HCT116 (cell line): ENCODE measurements around the gene GALE. TPM values are rescaled to one million over a fixed set of nuclear protein-coding genes. Genes with fewer than 3 reads are reported as not detected.

Experiments
- ATAC-seq: fragments of 200-7000 bp; cut with Tn5 transposase; 2 replicates; pipeline ENCODE4 v1.9.1; 2020; ENCODE audit warnings: mild to moderate bottlenecking, moderate library complexity
- BruUV-seq: library from RNA; stranded (reverse); fragments of 400-500 nt; replicated peaks from 2 replicates; lab custom pipeline; 2021; lab: Mats Ljungman, UMichigan
- CTCF ChIA-PET: fragments of 300-600 bp; sonication (Branson Sonifier 250); formaldehyde crosslinking; loops from one replicate; lab custom pipeline; 2021; ENCODE audit warnings: antibody characterized with exemption; lab: Charles Lee
- POLR2A ChIA-PET: fragments of 300-600, 350-600 bp; sonication (Branson Sonifier 250); formaldehyde crosslinking; loops from one replicate; lab custom pipeline; 2021; ENCODE audit warnings: antibody characterized with exemption; lab: Charles Lee
- RAD21 ChIA-PET, 2 experiments: fragments of 300-600 bp; sonication (Branson Sonifier 250); formaldehyde crosslinking; loops; one replicate each; lab custom pipeline; 2023; ENCODE audit warnings: low total read pairs in 2 of 2; ENCODE audit not compliant: uncharacterized antibody in 2 of 2, unreplicated experiment in 2 of 2, low non-redundant PET in 1 of 2; lab: Charles Lee
- DNase-seq: peaks from one replicate; pipeline ENCODE4 v3.0.0-alpha.2; 2010; ENCODE audit warnings: low read depth, low spot score
- H2AFZ ChIP-seq: fragments of 200-600 bp; shearing (Covaris generic), sonication (generic); 2 replicates; pipeline ENCODE4 v1.6.1; 2017; ENCODE audit warnings: low read depth, mixed run types, mixed read lengths, antibody characterized with exemption, low read length; ENCODE audit not compliant: poor library complexity, severe bottlenecking
- H3K27ac ChIP-seq: 2 replicates; pipeline ENCODE4 v1.5.1; 2012; ENCODE audit warnings: low read depth, low read length
- H3K27me3 ChIP-seq: fragments of 200-600 bp; sonication (generic); 2 replicates; pipeline ENCODE4 v1.6.1; 2016; ENCODE audit warnings: mixed run types, low read length, mixed read lengths; ENCODE audit not compliant: insufficient read depth
- H3K36me3 ChIP-seq, 2 experiments: fragments of 200-500 bp in 1 of 2; fragments of 200-600 bp in 1 of 2; sonication (Bioruptor generic) in 1 of 2; sonication (generic) in 1 of 2; 2 replicates each; pipeline versions ENCODE4 v1.5.1 to v1.6.1; 2014 to 2016; ENCODE audit warnings: low read length in 2 of 2, inconsistent platforms in 1 of 2, mixed read lengths in 1 of 2, mixed run types in 1 of 2; ENCODE audit not compliant: insufficient read depth in 2 of 2, control insufficient read depth in 1 of 2
- H3K4me1 ChIP-seq, 2 experiments: fragments of 200-600 bp in 1 of 2; sonication (generic) in 1 of 2; 2 replicates each; pipeline versions ENCODE4 v1.5.1 to v1.6.1; 2012 to 2017; ENCODE audit warnings: low read length in 2 of 2, inconsistent platforms in 1 of 2, mild to moderate bottlenecking in 1 of 2, mixed read lengths in 1 of 2, mixed run types in 1 of 2, moderate library complexity in 1 of 2; ENCODE audit not compliant: insufficient read depth in 2 of 2, control insufficient read depth in 1 of 2
- H3K4me2 ChIP-seq: fragments of 200-600 bp; sonication (generic); 2 replicates; pipeline ENCODE4 v1.6.1; 2017; ENCODE audit warnings: mixed run types, low read length, mixed read lengths
- H3K4me3 ChIP-seq, 2 experiments: fragments of 200-600 bp in 1 of 2; sonication (generic) in 1 of 2; replicated peaks in 1 of 2; 2 replicates each; pipeline ENCODE4 v1.5.1; 2011 to 2016; ENCODE audit warnings: low read length in 2 of 2, control low read depth in 1 of 2, low read depth in 1 of 2, mild to moderate bottlenecking in 1 of 2, mixed read lengths in 1 of 2, mixed run types in 1 of 2
- H3K79me2 ChIP-seq: fragments of 200-600 bp; sonication (generic); 2 replicates; pipeline ENCODE4 v1.6.1; 2017; ENCODE audit warnings: mild to moderate bottlenecking, mixed run types, low read length, moderate library complexity, mixed read lengths; ENCODE audit not compliant: insufficient read depth
- H3K9ac ChIP-seq: fragments of 200-600 bp; sonication (generic); 2 replicates; pipeline ENCODE4 v1.6.1; 2016; ENCODE audit warnings: low read length, mixed read lengths
- H3K9me2 ChIP-seq: fragments of 200-600 bp; sonication (generic), shearing (Covaris generic); 2 replicates; pipeline ENCODE4 v1.6.1; 2017; ENCODE audit warnings: mixed run types, mild to moderate bottlenecking, moderate library complexity; ENCODE audit not compliant: insufficient read depth
- H3K9me3 ChIP-seq, 2 experiments: fragments of 200-500 bp in 1 of 2; fragments of 200-600 bp in 1 of 2; sonication (Bioruptor generic) in 1 of 2; sonication (generic) in 1 of 2; 2 replicates each; pipeline ENCODE4 v1.6.1; 2014 to 2017; ENCODE audit warnings: low read length in 2 of 2, mixed read lengths in 2 of 2, inconsistent platforms in 1 of 2, low read depth in 1 of 2, mild to moderate bottlenecking in 1 of 2, mixed run types in 1 of 2, moderate library complexity in 1 of 2; ENCODE audit not compliant: control insufficient read depth in 1 of 2, insufficient read depth in 1 of 2
- H4K20me1 ChIP-seq: fragments of 200-600 bp; sonication (generic), shearing (Covaris generic); 2 replicates; pipeline ENCODE4 v1.6.1; 2017; ENCODE audit warnings: mixed run types, mild to moderate bottlenecking, moderate library complexity; ENCODE audit not compliant: insufficient read depth
- EZH2 ChIP-seq: fragments of 200-600 bp; sonication (generic); IDR thresholded peaks from 2 replicates; pipeline ENCODE4 v1.6.1; 2017; ENCODE audit warnings: antibody characterized with exemption, mixed run types
- EZH2phosphoT487 ChIP-seq: fragments of 200-600 bp; IDR thresholded peaks from 2 replicates; pipeline ENCODE4 v1.6.1; 2018; ENCODE audit warnings: antibody characterized with exemption, borderline replicate concordance
- MAX ChIP-seq: IDR thresholded peaks from 2 replicates; pipeline ENCODE4 v1.6.1; 2012
- SRF ChIP-seq: IDR thresholded peaks from 2 replicates; pipeline ENCODE4 v1.6.1; 2012; ENCODE audit warnings: low read depth
- TCF7L2 ChIP-seq: IDR thresholded peaks from 2 replicates; pipeline ENCODE4 v1.7.0; 2011; ENCODE audit warnings: borderline replicate concordance, inconsistent platforms; ENCODE audit not compliant: insufficient read depth, insufficient read length; ENCODE audit errors: extremely low read depth
- ZBTB33 ChIP-seq: IDR thresholded peaks from 2 replicates; pipeline ENCODE4 v1.6.1; 2011; ENCODE audit warnings: mild to moderate bottlenecking, low read length, moderate library complexity; ENCODE audit not compliant: insufficient replicate concordance; ENCODE audit errors: extremely low read depth
- intact Hi-C: fragments of 100-400 bp; cut with micrococcal nuclease; formaldehyde crosslinking; loops from 2 replicates; pipeline ENCODE4 v1.10.0; 2022
- total RNA-seq: library from RNA; stranded (reverse); gene quantifications from one replicate; pipeline ENCODE4 v1.2.1, GENCODE V29; 2021; ENCODE audit not compliant: unreplicated experiment

Gene GALE
- total RNA-seq, 1 experiment from 2014 or later: 114 TPM

- ChIA-PET RAD21 (no interaction called here), POLR2A (no interaction called here), CTCF (interaction anchor here (1.1 to 2.0 kb wide), 2 partner anchors 15 to 24 kb away, joined by 5 to 9 read pairs; no protein-coding TSS in a partner anchor)
- intact Hi-C loops: loop anchor here (5.0 kb wide), 1 partner anchor 121 kb away; no protein-coding TSS in a partner anchor
- no peak for ATAC-seq
- Histone ChIP-seq H3K9me3 (no peaks in the 10 kb centered on the region), H4K20me1 (no peaks in the 10 kb centered on the region), H3K79me2 (peaks cover 51% of the 10 kb centered on the region), H3K4me2 (no peak overlapping the region), H3K27me3 (no peaks in the 10 kb centered on the region), H2AFZ (no peak overlapping the region), H3K36me3 (peaks cover 15 to 33% of the 10 kb centered on the region in 2 experiments; a peak in 3 of 4 replicates), H3K9me2 (no peaks in the 10 kb centered on the region), H3K4me3 (no peak overlapping the region)
- BruUV-seq: no TSS peak
- DNase-seq: no peak
- TF ChIP-seq SRF (no peak), TCF7L2 (no peak), MAX (no peak), ZBTB33 (no peak), EZH2phosphoT487 (no peak), EZH2 (no peak)
- TF ChIP-seq, all 23 proteins: peak for 0
- H3K9ac ChIP-seq: no peak overlapping the region
- peaks cover 21 to 47% of the 10 kb centered on the region in 2 experiments for H3K4me1 ChIP-seq
- no peak overlapping the region for H3K27ac ChIP-seq
Measured at GRCh38 chr1:23795676-23796465, 4.7 kb downstream of the GALE start.
